Immature natural killer cell (primary cell): ENCODE data around the gene AP1S3. TPM values are rescaled to one million over a fixed set of nuclear protein-coding genes. Genes with fewer than 3 reads are reported as not detected.

Experiments used
- DNase-seq, 3 donors: peaks; one replicate each; pipeline ENCODE4 v3.0.0; 2022; ENCODE audit warnings: mixed read lengths in 1 of 3
- H3K27ac Mint-ChIP-seq, 6 donors: one replicate each; pipeline ENCODE4 v1.8.0; 2020; ENCODE audit warnings: mixed read lengths in 6 of 6, mild to moderate bottlenecking in 5 of 6, inconsistent platforms in 4 of 6, moderate library complexity in 3 of 6
- H3K27me3 Mint-ChIP-seq, 3 donors: one replicate each; pipeline ENCODE4 v1.8.0; 2020 to 2021; ENCODE audit warnings: low read depth in 3 of 3, mild to moderate bottlenecking in 3 of 3, mixed read lengths in 3 of 3, moderate library complexity in 3 of 3, inconsistent platforms in 1 of 3
- H3K36me3 Mint-ChIP-seq, 3 donors: one replicate each; pipeline ENCODE4 v1.8.0; 2020; ENCODE audit warnings: mixed read lengths in 3 of 3, inconsistent platforms in 2 of 3, mild to moderate bottlenecking in 2 of 3
- H3K4me1 Mint-ChIP-seq, 2 donors: one replicate each; pipeline ENCODE4 v1.8.0; 2020; ENCODE audit warnings: inconsistent platforms in 2 of 2, mild to moderate bottlenecking in 2 of 2, mixed read lengths in 2 of 2, moderate library complexity in 1 of 2
- H3K4me3 Mint-ChIP-seq, 5 donors: one replicate each; pipeline ENCODE4 v1.8.0; 2020; ENCODE audit warnings: mild to moderate bottlenecking in 5 of 5, mixed read lengths in 5 of 5, inconsistent platforms in 3 of 5, moderate library complexity in 3 of 5
- H3K9me3 Mint-ChIP-seq, 6 donors: one replicate each; pipeline ENCODE4 v1.8.0; 2020; ENCODE audit warnings: mild to moderate bottlenecking in 6 of 6, mixed read lengths in 6 of 6, inconsistent platforms in 4 of 6, moderate library complexity in 3 of 6
- polyA plus RNA-seq, 3 donors: library from polyadenylated mRNA; unstranded; fragments of 300-500 nt; fragmentation: Illumina TruSeq; gene quantifications; one replicate each; pipeline ENCODE4 v1.2.3, GENCODE V29; 2021

AP1S3 gene
- polyA plus RNA-seq, 3 donors from 2014 or later, result 1.8 to 4.2 TPM; not detected in 1

- peaks cover 7 to 14% of the 10 kb centered on the region in 2 donors for H3K4me1 Mint-ChIP-seq
- peak overlapping the region in 3 of 6 donors; percentile 12 to 57 (median 42) for H3K27ac Mint-ChIP-seq
- peaks cover 0 to 11% (median 5%) of the 10 kb centered on the region in 3 donors for H3K36me3 Mint-ChIP-seq
- H3K4me3 Mint-ChIP-seq, result no peak overlapping the region
- no peaks in the 10 kb centered on the region for H3K27me3 Mint-ChIP-seq
- no peak for DNase-seq
- H3K9me3 Mint-ChIP-seq, result no peaks in the 10 kb centered on the region
Measured at GRCh38 chr2:223841436-223842190, 4.2 kb upstream of the AP1S3 start.

- peak overlapping the region; percentile 94 to 98 (median 97) for H3K4me3 Mint-ChIP-seq
- H3K36me3 Mint-ChIP-seq, result peaks cover 0 to 8% (median 3%) of the 10 kb centered on the region in 3 donors
- peaks cover 17 to 33% of the 10 kb centered on the region in 2 donors for H3K4me1 Mint-ChIP-seq
- H3K27me3 Mint-ChIP-seq, result peaks cover 0 to 3% (median 0%) of the 10 kb centered on the region in 3 donors
- peak overlapping the region in 5 of 6 donors; percentile 69 to 92 (median 81) for H3K27ac Mint-ChIP-seq
- H3K9me3 Mint-ChIP-seq, result no peaks in the 10 kb centered on the region
- peak; percentile 6 to 22 (median 17) for DNase-seq
Measured at GRCh38 chr2:223835701-223836532, 1.5 kb downstream of the AP1S3 start.

DNA sequence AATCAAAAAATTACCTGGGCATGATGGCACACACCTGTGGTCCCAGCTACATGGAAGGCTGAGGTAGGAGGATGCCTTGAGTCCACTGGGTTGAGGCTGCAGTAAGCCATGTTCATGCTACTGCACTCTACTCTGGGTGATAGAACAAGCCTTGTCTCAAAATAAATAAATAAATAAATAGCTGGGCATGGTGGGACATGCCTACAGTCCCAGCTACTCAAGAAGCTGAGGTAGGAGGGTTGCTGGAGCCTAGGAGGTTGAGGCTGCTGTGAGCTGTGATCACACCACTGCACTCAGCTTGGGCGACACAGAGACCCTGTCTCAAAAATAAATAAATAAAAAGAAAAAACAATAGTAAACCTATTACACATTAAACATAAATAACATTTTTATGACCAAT lies 3.0 kb downstream of the AP1S3 start:
- Mint-ChIP-seq H3K27me3 (peaks cover 0 to 3% (median 0%) of the 10 kb centered on the region in 3 donors), H3K9me3 (no peaks in the 10 kb centered on the region), H3K4me3 (no peak overlapping the region), H3K4me1 (peaks cover 17 to 33% of the 10 kb centered on the region in 2 donors), H3K27ac (no peak overlapping the region), H3K36me3 (peaks cover 0 to 11% (median 7%) of the 10 kb centered on the region in 3 donors)
- no peak for DNase-seq

DNA sequence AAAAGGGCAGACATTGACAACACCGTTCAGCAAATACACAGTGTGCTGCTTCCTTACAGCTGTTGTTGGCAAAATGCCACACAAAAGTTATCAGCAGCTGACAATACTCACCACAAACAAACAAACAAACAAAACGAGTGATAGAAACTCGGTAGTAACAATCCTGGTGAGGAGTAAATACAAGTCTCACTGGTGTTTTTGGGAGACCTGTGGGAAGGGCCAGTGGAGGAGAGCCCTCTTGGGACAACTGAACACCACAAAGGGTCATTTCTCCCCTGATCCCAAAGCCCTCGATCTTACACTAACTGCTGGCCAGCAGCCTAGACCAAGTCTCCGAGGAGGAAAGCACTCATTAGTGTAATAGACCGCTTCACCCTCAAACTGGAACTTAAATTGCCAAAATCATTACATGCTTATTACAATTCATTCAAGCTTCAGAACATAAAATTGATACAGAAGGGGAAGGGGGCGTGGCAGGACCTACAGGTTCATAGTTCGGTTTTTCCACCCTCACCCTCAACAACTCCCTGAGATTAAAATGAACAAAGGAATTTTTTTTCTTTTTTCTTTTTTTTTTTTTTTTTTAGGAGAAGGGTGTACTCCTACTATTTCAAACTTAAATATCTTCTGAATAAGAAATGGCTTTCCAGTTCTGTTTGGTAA lies 5.0 kb downstream of the AP1S3 start:
- H3K4me3 Mint-ChIP-seq, result no peak overlapping the region
- peaks cover 0 to 11% (median 7%) of the 10 kb centered on the region in 3 donors for H3K36me3 Mint-ChIP-seq
- peaks cover 0 to 5% (median 0%) of the 10 kb centered on the region in 3 donors for H3K27me3 Mint-ChIP-seq
- no peaks in the 10 kb centered on the region for H3K9me3 Mint-ChIP-seq
- peaks cover 13 to 24% of the 10 kb centered on the region in 2 donors for H3K4me1 Mint-ChIP-seq
- H3K27ac Mint-ChIP-seq, result no peak overlapping the region
- no peak for DNase-seq

GRCh38 chr2:223829128-223829527 lies 8.3 kb downstream of the AP1S3 start:
- Mint-ChIP-seq H3K9me3 (no peaks in the 10 kb centered on the region), H3K27me3 (peaks cover 0 to 4% (median 3%) of the 10 kb centered on the region in 3 donors), H3K4me1 (peaks cover 0 to 6% of the 10 kb centered on the region in 2 donors), H3K36me3 (peaks cover 0 to 11% (median 11%) of the 10 kb centered on the region in 3 donors), H3K27ac (no peak overlapping the region), H3K4me3 (no peak overlapping the region)
- DNase-seq, result no peak

DNA sequence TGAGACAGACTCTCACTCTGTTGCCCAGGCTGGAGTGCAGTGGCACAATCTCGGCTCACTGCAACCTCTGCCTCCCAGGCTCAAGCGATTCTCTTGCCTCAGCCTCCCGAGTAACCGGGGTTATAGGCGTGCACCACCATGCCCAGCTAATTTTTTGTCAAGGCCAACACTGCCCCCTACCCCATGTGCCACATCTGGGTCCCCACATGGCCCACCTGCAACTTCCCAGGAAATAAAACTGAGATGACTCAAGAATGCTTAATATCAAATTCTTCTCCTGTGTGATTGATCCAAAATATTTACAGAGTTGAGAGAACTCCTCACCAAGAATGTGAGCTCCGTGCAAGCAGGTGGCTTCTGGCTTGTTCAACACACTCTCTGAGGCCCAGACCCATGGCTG lies 9.1 kb downstream of the AP1S3 start:
- no peaks in the 10 kb centered on the region for H3K9me3 Mint-ChIP-seq
- H3K36me3 Mint-ChIP-seq, result peaks cover 0 to 11% (median 7%) of the 10 kb centered on the region in 3 donors
- peaks cover 0 to 4% of the 10 kb centered on the region in 2 donors for H3K4me1 Mint-ChIP-seq
- no peak overlapping the region for H3K4me3 Mint-ChIP-seq
- no peak overlapping the region for H3K27ac Mint-ChIP-seq
- peaks cover 0 to 4% (median 4%) of the 10 kb centered on the region in 3 donors for H3K27me3 Mint-ChIP-seq
- DNase-seq, result no peak

DNA sequence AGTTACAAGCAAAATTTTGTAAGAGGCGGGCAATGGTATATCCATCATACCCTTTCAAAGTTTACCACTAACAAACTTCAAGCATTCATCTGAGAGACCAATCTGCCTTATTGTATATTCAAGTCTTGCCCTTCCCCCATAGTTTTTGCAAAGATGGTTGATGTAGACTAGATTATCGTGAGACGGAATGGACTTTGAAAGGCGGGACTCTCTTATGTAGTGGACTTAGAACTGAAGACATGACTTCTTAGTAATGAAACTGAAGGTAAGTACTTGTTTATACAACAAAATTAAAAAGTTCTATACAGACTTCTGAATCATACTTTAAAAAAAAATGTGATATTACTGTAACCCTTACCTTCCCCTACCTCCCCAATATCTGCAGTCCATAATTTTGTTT lies 10.4 kb downstream of the AP1S3 start:
- Mint-ChIP-seq H3K9me3 (no peaks in the 10 kb centered on the region), H3K4me3 (no peak overlapping the region), H3K4me1 (no peaks in the 10 kb centered on the region), H3K27me3 (peaks cover 0 to 4% (median 4%) of the 10 kb centered on the region in 3 donors), H3K36me3 (peaks cover 0 to 11% (median 3%) of the 10 kb centered on the region in 3 donors), H3K27ac (no peak overlapping the region)
- no peak for DNase-seq

DNA sequence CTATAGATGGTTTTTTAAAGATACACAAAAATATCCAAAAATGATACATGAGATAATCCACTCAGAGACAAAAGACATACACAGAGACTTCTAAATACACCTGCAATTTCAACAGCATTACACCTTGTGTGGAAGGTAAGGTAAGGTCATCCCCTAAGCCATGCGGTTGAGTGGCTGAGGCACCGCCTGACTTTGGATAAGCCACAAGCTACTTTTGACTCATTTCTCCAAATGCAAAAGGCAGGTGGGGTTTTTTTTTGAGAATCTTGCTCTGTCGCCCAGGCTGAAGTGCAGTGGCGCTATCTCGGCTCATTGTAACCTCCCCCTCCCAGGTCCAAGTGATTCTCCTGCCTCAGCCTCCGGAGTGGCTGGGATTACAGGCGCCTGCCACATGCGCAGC lies 13.1 kb downstream of the AP1S3 start:
- no peaks in the 10 kb centered on the region for H3K4me1 Mint-ChIP-seq
- peaks cover 0 to 4% (median 4%) of the 10 kb centered on the region in 3 donors for H3K27me3 Mint-ChIP-seq
- DNase-seq, result no peak

GRCh38 chr2:223822818-223823217 lies 14.6 kb downstream of the AP1S3 start:
- Mint-ChIP-seq H3K4me3 (no peak overlapping the region), H3K4me1 (no peaks in the 10 kb centered on the region), H3K36me3 (peaks cover 0 to 4% (median 0%) of the 10 kb centered on the region in 3 donors), H3K27ac (peak overlapping the region in 1 of 6 donors; percentile 3), H3K9me3 (no peaks in the 10 kb centered on the region), H3K27me3 (peaks cover 0 to 4% (median 4%) of the 10 kb centered on the region in 3 donors)
- DNase-seq, result no peak

More for the DNA sequence above, 13.1 kb downstream of the AP1S3 start:
- Mint-ChIP-seq H3K36me3 (peaks cover 0 to 4% (median 0%) of the 10 kb centered on the region in 3 donors), H3K9me3 (no peaks in the 10 kb centered on the region), H3K27ac (no peak overlapping the region), H3K4me3 (no peak overlapping the region)

DNA sequence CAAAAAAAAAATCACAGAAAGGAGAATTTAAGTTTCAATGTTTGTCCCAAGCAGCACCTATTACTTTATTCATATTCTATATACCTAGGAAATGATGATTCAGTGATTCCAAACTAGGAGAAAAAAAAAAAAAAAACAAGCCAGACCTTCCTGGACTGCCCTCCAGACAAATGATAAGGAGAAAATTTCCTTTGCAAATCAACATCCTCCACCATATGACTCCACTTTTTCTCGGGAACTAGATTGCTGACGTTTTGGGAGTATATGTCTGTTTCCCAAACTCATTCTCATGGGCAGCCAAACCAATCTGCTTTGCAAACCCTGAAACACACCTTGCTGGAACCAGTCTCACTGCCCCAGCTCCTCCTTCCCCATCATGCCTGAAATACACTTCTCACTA lies 16.8 kb downstream of the AP1S3 start:
- Mint-ChIP-seq H3K9me3 (no peaks in the 10 kb centered on the region), H3K4me1 (peaks cover 0 to 5% of the 10 kb centered on the region in 2 donors), H3K27me3 (peaks cover 0 to 4% (median 2%) of the 10 kb centered on the region in 3 donors), H3K4me3 (no peak overlapping the region), H3K36me3 (peaks cover 0 to 4% (median 0%) of the 10 kb centered on the region in 3 donors), H3K27ac (no peak overlapping the region)
- DNase-seq, result no peak

- Mint-ChIP-seq H3K27ac (no peak overlapping the region), H3K27me3 (peaks cover 0 to 2% (median 0%) of the 10 kb centered on the region in 3 donors), H3K4me3 (no peak overlapping the region), H3K4me1 (peaks cover 0 to 5% of the 10 kb centered on the region in 2 donors), H3K36me3 (peaks cover 0 to 4% (median 0%) of the 10 kb centered on the region in 3 donors), H3K9me3 (no peaks in the 10 kb centered on the region)
- no peak for DNase-seq
Measured at GRCh38 chr2:223819891-223820290, 17.5 kb downstream of the AP1S3 start.

GRCh38 chr2:223815884-223816570 lies 21.4 kb downstream of the AP1S3 start:
- Mint-ChIP-seq H3K4me3 (no peak overlapping the region), H3K36me3 (peaks cover 0 to 4% (median 0%) of the 10 kb centered on the region in 3 donors), H3K9me3 (no peaks in the 10 kb centered on the region), H3K27ac (peak overlapping the region in 1 of 6 donors; percentile 59), H3K4me1 (peaks cover 0 to 5% of the 10 kb centered on the region in 2 donors), H3K27me3 (peaks cover 0 to 1% (median 0%) of the 10 kb centered on the region in 3 donors)
- no peak for DNase-seq
